Measurements from ENCODE around the gene PAQR6. TPM values are rescaled to one million over a fixed set of nuclear protein-coding genes. Genes with fewer than 3 reads are reported as not detected.

PAQR6 gene
- total RNA-seq, 1 experiment from 2014 or later: 7.2 TPM

DNA sequence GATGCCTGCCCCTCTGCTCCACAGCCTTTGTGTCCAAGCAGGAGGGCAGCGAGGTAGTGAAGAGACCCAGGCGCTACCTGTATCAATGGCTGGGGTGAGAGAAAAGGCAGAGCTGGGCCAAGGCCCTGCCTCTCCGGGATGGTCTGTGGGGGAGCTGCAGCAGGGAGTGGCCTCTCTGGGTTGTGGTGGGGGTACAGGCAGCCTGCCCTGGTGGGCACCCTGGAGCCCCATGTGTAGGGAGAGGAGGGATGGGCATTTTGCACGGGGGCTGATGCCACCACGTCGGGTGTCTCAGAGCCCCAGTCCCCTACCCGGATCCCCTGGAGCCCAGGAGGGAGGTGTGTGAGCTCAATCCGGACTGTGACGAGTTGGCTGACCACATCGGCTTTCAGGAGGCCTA lies 5.1 kb downstream of the PAQR6 start:
- Histone ChIP-seq H3K4me2 (ENCODE audit: low read length) (no peak overlapping the region), H2AFZ (ENCODE audit: low read length) (no peak overlapping the region), H3K79me2 (ENCODE audit: low read length) (no peaks in the 10 kb centered on the region), H3K4me1 (ENCODE audit: insufficient read depth, low read length) (peaks cover 15% of the 10 kb centered on the region), H3K27ac (ENCODE audit: low read length) (no peak overlapping the region), H3K4me3 (ENCODE audit: low read length) (no peak overlapping the region), H3K9me2 (replicated peaks; ENCODE audit: low read length) (no peaks in the 10 kb centered on the region), H3K36me3 (ENCODE audit: low read depth, low read length) (peaks cover 9% of the 10 kb centered on the region), H3F3A (ENCODE audit: low read length, unreplicated experiment) (no peaks in the 10 kb centered on the region), H3K9me3 (ENCODE audit: low read length) (no peaks in the 10 kb centered on the region), H4K20me1 (ENCODE audit: low read length) (no peaks in the 10 kb centered on the region), H3K27me3 (ENCODE audit: low read length) (no peaks in the 10 kb centered on the region), H3K9ac (ENCODE audit: low read length) (no peak overlapping the region)
- POLR2A ChIA-PET (ENCODE audit: unreplicated experiment): no interaction called here
- TF ChIP-seq EZH2phosphoT487 (IDR thresholded peaks at IDR 0.05; ENCODE audit: borderline replicate concordance, low read length) (no peak), CTCF (conservative IDR thresholded peaks at IDR 0.05; ENCODE audit: low read depth, low read length) (no peak), EZH2 (IDR thresholded peaks at IDR 0.05; ENCODE audit: low read length, unreplicated experiment) (no peak)
- DNase-seq (no peak), ATAC-seq (no peak)
- CTCF ChIA-PET: no interaction called here
- no TSS peak for BruUV-seq (replicated peaks)
- intact Hi-C loops (cut with micrococcal nuclease): no loop called here

GRCh38 chr1:156241926-156242325 lies 5.9 kb downstream of the PAQR6 start, which contains the start of gene BGLAP:
TSS of gene BGLAP (plus strand) at chr1:156242184. CDS start at chr1:156242232, 48 bp downstream.
- TF ChIP-seq EZH2phosphoT487 (IDR thresholded peaks at IDR 0.05; ENCODE audit: borderline replicate concordance, low read length): no peak
- TF ChIP-seq EZH2 (IDR thresholded peaks at IDR 0.05; ENCODE audit: low read length, unreplicated experiment): no peak
- TF ChIP-seq CTCF (conservative IDR thresholded peaks at IDR 0.05; ENCODE audit: low read depth, low read length): no peak
- intact Hi-C loops (cut with micrococcal nuclease): no loop called here
- DNase-seq (no peak), ATAC-seq (peak; percentile 1; the same call in 1 of the 2 replicates)
- Histone ChIP-seq H3K36me3 (ENCODE audit: low read depth, low read length) (peaks cover 11% of the 10 kb centered on the region), H3K79me2 (ENCODE audit: low read length) (no peaks in the 10 kb centered on the region), H4K20me1 (ENCODE audit: low read length) (no peaks in the 10 kb centered on the region), H3K27me3 (ENCODE audit: low read length) (no peaks in the 10 kb centered on the region), H2AFZ (ENCODE audit: low read length) (no peak within 1 kb of the TSS), H3K9ac (ENCODE audit: low read length) (no peak within 1 kb of the TSS), H3F3A (ENCODE audit: low read length, unreplicated experiment) (no peaks in the 10 kb centered on the region), H3K9me2 (replicated peaks; ENCODE audit: low read length) (no peaks in the 10 kb centered on the region), H3K27ac (ENCODE audit: low read length) (0 out of 2 replicates have a peak within 1 kb of the TSS, but pooled peaks have one; percentile 0), H3K9me3 (ENCODE audit: low read length) (no peaks in the 10 kb centered on the region), H3K4me1 (ENCODE audit: insufficient read depth, low read length) (peaks cover 15% of the 10 kb centered on the region), H3K4me2 (ENCODE audit: low read length) (peak within 1 kb of the TSS; percentile 38), H3K4me3 (ENCODE audit: low read length) (no peak within 1 kb of the TSS)
- ChIA-PET POLR2A (ENCODE audit: unreplicated experiment) (interaction anchor here (0.5 kb wide), 1 partner anchor 104 kb away, joined by 3 read pairs; no protein-coding TSS in a partner anchor), CTCF (no interaction called here)
- no TSS peak for BruUV-seq (replicated peaks)

DNA sequence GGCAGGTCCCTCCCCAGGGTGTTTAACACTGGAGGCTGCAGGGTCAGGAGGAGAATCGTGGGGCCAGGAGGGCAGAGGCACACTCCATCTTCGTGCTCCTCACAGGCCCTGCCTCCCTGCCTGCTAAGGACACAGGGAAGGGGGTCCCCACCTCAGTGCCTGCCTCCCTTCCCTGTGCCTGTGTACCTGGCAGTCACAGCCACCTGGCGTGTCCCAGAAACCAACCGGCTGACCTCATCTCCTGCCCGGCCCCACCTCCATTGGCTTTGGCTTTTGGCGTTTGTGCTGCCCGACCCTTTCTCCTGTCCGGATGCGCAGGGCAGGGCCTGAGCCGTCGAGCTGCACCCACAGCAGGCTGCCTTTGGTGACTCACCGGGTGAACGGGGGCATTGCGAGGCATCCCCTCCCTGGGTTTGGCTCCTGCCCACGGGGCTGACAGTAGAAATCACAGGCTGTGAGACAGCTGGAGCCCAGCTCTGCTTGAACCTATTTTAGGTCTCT lies 6.5 kb downstream of the PAQR6 start:
- BruUV-seq (replicated peaks): no TSS peak
- ChIA-PET CTCF (interaction anchor here (0.6 kb wide), 1 partner anchor 118 kb away, joined by 3 read pairs; no protein-coding TSS in a partner anchor), POLR2A (ENCODE audit: unreplicated experiment) (interaction anchor here (0.5 kb wide), 1 partner anchor 103 kb away, joined by 3 read pairs; no protein-coding TSS in a partner anchor)
- intact Hi-C loops (cut with micrococcal nuclease): no loop called here
- H4K20me1 ChIP-seq (ENCODE audit: low read length): no peaks in the 10 kb centered on the region
- peak overlapping the region; percentile 38 for H3K4me2 ChIP-seq (ENCODE audit: low read length)
- 0 out of 2 replicates have a peak overlapping the region, but pooled peaks have one; percentile 0 for H3K27ac ChIP-seq (ENCODE audit: low read length)
- no peak overlapping the region for H2AFZ ChIP-seq (ENCODE audit: low read length)
- peak; percentile 81 for ATAC-seq
- H3K36me3 ChIP-seq (ENCODE audit: low read depth, low read length): peaks cover 16% of the 10 kb centered on the region
- no peaks in the 10 kb centered on the region for H3K9me2 ChIP-seq (replicated peaks; ENCODE audit: low read length)
- peak; percentile 85 for DNase-seq
- H3K79me2 ChIP-seq (ENCODE audit: low read length): no peaks in the 10 kb centered on the region
- H3K9me3 ChIP-seq (ENCODE audit: low read length): no peaks in the 10 kb centered on the region
- peaks cover 15% of the 10 kb centered on the region for H3K4me1 ChIP-seq (ENCODE audit: insufficient read depth, low read length)
- H3K27me3 ChIP-seq (ENCODE audit: low read length): no peaks in the 10 kb centered on the region
- H3F3A ChIP-seq (ENCODE audit: low read length, unreplicated experiment): no peaks in the 10 kb centered on the region
- no peak overlapping the region for H3K4me3 ChIP-seq (ENCODE audit: low read length)
- TF ChIP-seq CTCF (conservative IDR thresholded peaks at IDR 0.05; ENCODE audit: low read depth, low read length) (no peak), EZH2 (IDR thresholded peaks at IDR 0.05; ENCODE audit: low read length, unreplicated experiment) (no peak), EZH2phosphoT487 (IDR thresholded peaks at IDR 0.05; ENCODE audit: borderline replicate concordance, low read length) (no peak)
- H3K9ac ChIP-seq (ENCODE audit: low read length): no peak overlapping the region

Data from PC-3 (cell line).